ENCODE results near the gene CNKSR2.

Gene CNKSR2

DNA sequence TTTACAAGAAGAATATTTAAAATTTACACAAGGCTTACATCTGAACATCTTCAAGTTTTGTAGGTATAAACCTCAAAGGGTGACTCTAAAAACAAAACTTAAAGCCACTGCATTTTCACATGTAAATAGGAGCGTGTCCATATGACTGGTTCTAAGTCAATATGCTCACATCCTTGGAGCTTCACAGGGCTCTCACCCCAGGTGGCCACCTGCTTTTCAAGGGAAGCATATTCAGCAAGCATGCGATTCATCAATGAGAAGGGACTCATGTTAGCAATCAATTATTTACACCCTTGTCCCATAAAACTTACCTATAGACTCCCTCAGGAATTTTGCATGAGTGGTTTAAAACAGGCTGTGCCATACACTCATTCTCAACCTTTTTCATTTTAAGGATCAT, 301.7 kb downstream of the CNKSR2 start:
- no peak for DNase-seq (ENCODE audit: low spot score)

DNA sequence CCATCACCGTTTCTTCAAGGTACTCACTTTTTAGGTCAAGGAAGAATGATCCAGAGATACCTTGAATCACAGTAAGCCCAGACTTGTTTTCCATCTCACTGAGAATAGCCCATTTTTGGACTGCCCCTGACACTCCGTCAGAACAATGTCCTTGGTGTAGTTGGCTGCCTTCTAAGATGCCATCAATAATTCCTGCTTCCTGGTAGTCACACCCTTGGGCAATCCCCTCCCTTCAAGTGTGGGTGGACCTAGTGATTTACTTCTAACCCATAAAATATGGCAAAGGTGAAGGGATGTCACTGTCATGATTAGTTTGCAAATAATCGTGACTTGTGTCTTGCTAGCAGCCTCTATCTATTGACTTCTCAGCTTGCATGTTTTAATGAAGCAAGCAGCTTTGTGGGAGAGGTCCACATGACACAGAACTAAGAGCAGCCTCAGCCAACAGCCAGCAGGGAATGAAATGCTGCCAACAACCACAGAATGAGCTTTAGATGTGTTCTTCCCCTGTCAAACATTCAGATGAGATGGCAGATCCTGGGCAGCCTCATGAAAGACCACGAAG, 303.9 kb downstream of the CNKSR2 start:
- DNase-seq (ENCODE audit: low spot score), result no peak

DNA sequence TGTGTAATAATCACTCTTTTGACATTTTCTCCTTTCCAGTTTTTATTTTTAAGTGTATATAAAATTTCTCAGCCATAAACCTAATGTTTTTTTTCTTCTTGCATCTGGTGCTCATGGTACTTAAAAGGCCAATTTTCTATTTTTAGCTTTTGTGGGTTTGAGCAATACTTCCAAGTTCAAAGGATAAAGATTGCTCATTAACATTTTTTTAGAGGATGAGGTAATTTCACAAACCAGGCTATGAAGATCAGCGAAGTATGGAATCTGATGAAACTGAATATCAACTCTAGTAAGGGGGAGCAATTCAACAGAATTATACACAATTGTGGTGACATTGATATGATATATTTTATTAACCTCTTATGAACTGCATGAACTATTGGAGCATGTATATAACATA, 309.7 kb downstream of the CNKSR2 start:
- no peak for DNase-seq (ENCODE audit: low spot score)

DNA sequence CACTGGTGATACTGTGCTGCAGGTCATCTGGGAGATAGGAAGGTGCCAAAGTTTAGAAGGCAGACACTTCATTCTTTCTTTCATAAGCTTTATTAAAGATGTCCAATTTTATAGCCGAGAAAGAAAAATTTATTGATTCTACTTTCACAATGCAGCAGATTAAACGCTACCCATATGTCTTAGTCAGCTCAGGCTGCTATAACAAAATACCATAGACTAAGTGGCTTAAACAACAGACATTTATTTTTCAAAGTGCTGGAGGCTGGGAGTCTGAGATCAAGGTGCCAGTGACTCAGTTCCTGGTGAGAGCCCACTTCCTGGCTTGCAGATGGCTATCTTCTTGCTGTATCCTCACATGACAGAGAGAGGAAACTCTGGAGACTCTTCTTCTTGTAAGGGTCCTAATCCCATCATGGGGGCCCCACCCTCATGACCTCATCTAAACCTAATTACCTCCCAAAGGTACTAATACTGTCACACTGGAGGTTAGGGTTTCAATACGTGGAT, 317.3 kb downstream of the CNKSR2 start:
- DNase-seq (ENCODE audit: low spot score), result no peak

DNA sequence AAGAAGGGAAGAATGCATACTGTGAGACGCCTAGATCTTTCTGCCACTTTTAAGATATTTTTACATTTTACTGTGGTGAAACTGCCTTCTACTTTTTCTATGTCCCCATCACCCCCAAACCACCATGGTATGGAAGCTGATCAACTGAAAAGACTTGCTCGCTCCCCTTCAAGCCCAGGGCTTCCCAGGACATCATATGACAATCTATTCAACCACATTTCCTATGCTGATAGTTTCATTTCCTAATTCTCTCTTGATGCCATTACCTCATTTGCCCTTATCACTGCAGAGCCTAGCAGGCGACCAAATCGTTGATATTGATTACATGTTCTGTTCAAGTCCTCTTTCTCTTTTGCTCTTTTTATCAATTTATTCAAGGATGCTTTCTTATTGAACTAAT, 324.1 kb downstream of the CNKSR2 start:
- DNase-seq (ENCODE audit: low spot score), result no peak

DNA sequence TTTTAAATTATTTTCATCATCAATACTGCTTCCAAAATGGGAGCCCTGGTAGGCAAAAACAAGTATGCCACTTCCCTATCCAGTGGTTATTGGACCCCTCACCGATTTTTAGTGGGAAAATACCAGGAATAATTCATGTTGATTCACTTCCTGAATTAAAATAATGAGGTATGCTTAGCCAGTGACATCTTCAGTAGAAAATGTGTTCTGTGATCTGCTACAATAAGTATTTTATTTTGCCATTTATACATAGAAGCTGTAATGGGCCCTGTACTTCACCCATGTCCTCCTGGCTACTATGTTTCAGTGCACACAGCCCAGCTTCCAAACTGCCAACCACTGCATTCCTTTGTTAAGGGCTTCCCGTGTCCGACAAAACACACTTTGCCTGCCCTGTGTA, 324.9 kb downstream of the CNKSR2 start:
- DNase-seq (ENCODE audit: low spot score), result no peak

DNA sequence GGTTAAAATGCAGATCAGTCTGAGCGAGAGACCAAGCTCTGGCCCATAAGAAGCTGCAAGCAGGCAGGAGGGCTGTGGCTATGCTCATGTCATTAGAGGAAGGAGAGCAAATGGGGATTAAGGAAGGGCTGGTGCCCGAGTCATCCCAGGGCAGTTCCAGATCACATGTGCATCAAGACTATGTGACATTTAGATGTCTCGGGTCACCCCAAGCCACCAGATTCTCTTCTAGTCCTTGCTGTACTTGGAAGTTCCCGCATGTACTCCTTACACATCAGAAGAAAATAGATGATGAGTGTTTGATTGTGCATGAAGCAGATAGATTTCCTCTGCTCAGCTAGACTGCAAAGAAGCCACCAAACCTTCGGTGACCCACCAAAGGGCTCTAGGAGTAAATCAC, 326.1 kb downstream of the CNKSR2 start:
- no peak for DNase-seq (ENCODE audit: low spot score)

DNA sequence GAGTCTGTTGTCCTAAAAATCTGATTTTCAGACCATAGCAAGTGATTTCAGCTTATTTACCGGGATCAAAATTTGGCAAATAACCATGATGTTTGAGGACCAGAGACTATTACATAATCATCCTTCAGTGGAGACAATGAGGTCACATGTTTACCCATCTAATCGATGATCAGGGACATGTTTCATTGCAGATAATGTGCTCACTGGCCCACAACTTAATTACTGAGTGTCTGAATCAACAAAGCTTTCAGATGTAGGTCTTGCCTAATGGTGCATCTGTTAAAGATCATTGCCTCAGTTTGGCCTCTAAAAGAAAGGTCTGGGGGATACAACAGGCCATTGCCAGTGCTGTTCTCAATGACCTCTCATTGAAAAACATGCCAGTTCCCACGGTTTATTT, 326.7 kb downstream of the CNKSR2 start:
- DNase-seq (ENCODE audit: low spot score), result no peak

DNA sequence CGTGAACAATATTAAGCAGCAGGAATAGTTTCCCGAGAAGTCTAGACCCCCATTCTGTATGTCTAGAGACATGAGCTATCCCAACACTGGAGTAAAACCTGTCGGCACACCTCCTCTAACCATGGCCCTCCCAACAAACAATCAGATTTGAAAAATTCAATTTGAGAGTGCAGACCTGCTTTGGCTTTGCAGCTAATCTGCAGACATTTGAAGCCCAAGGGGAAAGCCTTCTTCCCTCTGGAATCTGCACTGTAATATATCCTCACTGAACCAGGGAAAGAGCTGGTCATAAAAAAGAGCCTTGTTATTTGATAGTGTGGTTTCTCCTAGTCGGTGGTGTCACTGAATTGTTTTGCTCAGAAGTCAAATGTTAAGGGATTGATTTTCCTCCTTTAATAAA, 328.5 kb downstream of the CNKSR2 start:
- DNase-seq (ENCODE audit: low spot score), result no peak

Data from AG08396 (cell line).